ENCODE data around the gene VAX1.
"Not testable (repeated sequence)": the region's sequence is repeated elsewhere in the genome, so short reads cannot be mapped to it uniquely, and the experiment has no call there.

VAX1 gene

GRCh38 chr10:117086546-117086945, 51.5 kb downstream of the VAX1 start:
- H3K27ac ChIP-seq (ENCODE audit: low read depth, low read length): no peak overlapping the region
- H3K36me3 ChIP-seq (ENCODE audit: control insufficient read depth in 5 of 5, insufficient read depth in 5 of 5, low read length in 5 of 5): no peaks in the 10 kb centered on the region
- H3K9ac ChIP-seq (ENCODE audit: low read length in 5 of 5): no peak overlapping the region
- H3K4me1 ChIP-seq (ENCODE audit: control insufficient read depth in 5 of 5, insufficient read depth in 5 of 5, low read length in 5 of 5): no peaks in the 10 kb centered on the region
- no peaks in the 10 kb centered on the region for H3K27me3 ChIP-seq (ENCODE audit: control insufficient read depth in 5 of 5, insufficient read depth in 4 of 5, low read length in 5 of 5)
- H3K4me3 ChIP-seq (ENCODE audit: low read depth in 1 of 5, low read length in 5 of 5): no peak overlapping the region
- peaks cover 0 to 3% (median 0%) of the 10 kb centered on the region in 5 donors for H3K9me3 ChIP-seq (ENCODE audit: control insufficient read depth in 5 of 5, low read length in 5 of 5)

- not testable (repeated sequence) for H3K27me3 ChIP-seq (ENCODE audit: control insufficient read depth in 5 of 5, insufficient read depth in 4 of 5, low read length in 5 of 5); H3K4me3 ChIP-seq (ENCODE audit: low read depth in 1 of 5, low read length in 5 of 5); H3K9ac ChIP-seq (ENCODE audit: low read length in 5 of 5); H3K27ac ChIP-seq (ENCODE audit: low read depth, low read length); H3K36me3 ChIP-seq (ENCODE audit: control insufficient read depth in 5 of 5, insufficient read depth in 5 of 5, low read length in 5 of 5); H3K4me1 ChIP-seq (ENCODE audit: control insufficient read depth in 5 of 5, insufficient read depth in 5 of 5, low read length in 5 of 5); H3K9me3 ChIP-seq (ENCODE audit: control insufficient read depth in 5 of 5, low read length in 5 of 5)
Measured at GRCh38 chr10:117084421-117085246, 53.4 kb downstream of the VAX1 start.

Measured in subcutaneous abdominal adipose tissue (tissue), 5 donors.